NCI-H1417 (cell line): Measurements from ENCODE around the gene LCMT1.
"Not testable (repeated sequence)": the region's sequence is repeated elsewhere in the genome, so short reads cannot be mapped to it uniquely, and the experiment has no call there.

Experiments used
- DNase-seq, 3 experiments: peaks; one replicate each; lab custom pipeline; 2025; lab: John Stamatoyannopoulos, UW

LCMT1 gene

DNA sequence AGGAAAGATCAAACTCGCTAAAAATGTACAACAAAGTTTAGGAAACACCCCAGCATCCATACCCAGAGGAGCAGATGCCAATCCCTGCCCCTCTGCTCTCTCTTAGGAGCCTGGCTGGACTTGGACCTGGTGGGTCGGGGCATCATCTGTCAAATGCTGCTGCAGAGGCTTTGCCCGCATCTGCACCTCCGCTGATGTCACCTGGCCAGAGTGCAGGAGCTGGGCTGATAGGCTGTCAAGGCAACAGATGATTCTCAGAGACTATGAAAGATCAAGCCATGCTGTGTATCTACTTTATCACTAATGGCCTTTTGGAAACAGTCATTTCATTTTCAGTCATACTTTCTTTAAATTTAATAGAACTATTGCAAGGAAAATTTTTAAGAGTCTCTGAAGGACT is 15.9 kb upstream of the LCMT1 start:
- DNase-seq: no peak

DNA sequence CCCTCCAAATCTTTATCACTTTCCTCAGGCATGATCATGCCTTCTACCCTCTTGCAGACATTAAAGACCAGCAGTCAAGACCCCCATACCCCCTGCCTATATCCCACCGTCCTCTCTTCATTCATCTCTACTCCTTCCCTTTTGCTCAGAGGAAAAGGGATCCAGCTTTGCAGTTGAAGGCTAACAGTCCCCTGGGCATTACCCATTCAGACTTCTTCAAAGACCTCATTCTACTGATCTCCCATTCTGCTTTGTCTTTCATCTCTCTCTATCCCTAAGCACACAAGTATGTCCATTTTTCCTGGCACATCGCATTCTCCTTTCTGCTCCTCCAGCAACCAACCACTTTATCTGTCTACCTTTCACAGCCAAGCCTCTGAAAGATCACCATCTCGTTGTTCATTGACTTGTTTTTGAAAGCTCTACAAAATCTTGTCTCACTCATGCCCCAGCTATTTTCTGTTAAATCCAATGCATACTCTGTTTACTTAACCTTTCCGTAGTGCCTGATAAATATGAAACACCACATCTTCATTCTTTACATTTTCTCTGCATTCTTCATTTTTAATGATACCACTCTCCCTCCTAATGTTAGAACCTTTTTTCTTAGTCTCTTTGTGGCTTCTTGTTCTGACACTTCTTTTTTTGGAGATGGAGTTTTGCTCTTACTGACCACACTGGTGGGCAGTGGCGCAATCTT is 14.1 kb upstream of the LCMT1 start:
- DNase-seq: no peak

DNA sequence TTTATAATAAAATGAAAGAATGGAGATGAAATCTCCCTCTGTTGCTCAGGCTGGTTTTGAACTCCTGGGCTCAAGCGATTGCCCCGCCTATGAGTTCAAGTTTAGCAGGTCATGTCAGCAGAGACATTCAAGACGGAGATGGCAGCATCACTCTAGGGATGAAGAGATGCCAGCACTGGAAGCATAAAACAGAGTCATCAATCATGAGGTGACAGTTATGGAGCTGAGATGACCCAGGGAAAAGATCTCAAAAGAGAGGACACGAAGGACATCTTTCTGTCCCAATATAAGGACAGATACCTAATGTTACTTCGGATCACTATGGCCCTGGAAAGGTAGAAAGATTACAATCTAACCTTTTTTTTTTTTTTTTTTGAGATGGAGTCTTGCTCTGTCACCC is 11.0 kb upstream of the LCMT1 start:
- no peak for DNase-seq

DNA sequence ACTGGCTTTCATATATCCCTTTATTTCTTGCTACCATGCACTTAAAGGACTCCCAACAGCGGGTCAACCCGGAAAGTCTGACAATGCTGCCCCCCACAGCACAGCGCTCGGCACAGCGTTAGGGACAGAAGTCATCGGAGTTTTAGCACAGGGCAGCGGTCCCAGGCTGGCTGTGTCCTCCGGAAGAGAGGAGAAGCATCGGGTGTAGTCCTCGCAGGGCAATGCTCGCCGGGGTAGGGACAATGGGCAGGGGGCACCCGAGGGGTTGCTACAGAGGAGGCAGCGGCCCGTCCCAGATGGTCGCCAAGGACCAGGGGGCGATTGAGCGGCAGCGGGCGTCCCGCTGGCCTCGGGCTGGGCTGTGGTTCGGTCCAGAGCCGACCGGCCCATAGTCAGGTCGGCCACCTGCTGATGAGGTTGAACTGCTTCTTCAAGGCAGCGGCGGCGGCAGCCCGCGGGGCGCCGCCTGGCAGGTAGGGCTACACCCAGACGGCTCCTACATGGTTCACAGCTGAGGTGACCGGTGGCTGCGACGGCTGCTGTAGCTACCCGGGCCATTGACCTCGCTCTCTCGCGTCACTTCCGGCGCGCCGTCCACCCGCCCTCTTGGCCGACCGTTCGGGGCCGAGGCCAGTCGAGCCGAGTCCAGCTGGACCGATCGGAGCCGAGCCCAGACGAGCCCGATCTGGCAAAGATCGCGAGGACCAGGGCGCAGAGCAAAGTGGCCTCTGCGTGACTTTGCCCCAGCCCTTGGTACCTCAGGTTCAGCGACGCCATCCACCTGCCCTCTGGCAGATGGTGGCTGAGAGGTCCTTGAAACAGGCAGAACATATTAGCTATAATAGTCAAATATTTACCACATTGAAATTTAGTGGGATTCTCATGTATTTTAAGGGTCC is 4.7 kb upstream of the LCMT1 start:
- DNase-seq: peak; percentile 65 to 88 (median 82)

DNA sequence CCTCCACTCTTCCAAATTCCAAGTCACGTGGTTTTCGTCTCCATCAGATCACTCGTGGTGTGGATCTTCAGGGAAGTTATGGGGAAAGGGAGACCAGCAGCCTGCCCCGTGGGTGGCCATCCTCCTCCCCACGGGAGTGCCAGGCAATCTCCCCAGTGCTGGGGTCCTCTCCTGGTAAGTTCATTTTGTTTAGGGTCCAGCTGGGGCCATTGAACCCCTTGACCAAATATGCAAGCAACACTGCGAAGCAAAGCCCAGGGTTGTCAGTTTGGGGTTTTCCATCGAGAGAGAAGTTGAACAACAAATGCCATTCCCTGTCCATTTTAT is 4.1 kb upstream of the LCMT1 start:
- DNase-seq: no peak

DNA sequence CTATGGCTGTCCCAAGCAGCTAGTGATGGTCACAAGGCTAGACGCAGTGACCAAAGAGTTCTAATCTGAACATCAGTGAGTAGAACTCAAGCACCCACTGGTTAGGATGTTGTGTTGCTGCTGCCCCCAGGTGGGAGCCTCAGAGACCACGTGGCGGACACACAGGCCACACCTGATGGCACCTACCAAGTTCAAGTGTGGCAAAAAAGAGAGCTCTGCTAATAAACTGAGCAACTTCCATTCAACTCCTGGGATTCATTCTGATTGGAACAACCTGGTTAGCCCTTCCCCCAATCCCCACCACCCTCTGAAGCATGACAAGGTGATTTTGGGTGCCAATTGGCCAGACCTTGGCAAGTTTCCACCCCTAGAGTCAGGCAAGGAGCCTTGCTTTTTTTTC is 3.5 kb upstream of the LCMT1 start:
- DNase-seq: peak in 1 of 3 experiments; percentile 6

DNA sequence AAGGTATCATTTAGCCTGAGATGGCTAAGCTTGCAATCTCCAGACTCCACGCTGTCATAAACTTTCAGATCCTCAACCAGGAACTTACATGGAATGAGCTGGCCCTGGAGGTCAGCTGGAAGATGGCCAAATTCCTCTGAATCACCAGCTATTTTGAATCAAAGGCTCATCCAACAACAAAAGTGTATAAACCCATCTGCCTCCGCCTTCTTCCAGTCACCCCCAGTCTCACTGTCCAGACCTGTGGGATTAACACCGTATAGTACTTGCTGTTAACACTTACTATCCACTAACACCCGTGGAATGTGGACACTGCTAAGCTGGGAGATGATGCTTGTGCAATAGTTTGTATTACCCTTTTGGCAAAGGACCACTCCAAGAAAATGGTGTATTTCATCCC is 1.9 kb upstream of the LCMT1 start:
- DNase-seq: no peak

DNA sequence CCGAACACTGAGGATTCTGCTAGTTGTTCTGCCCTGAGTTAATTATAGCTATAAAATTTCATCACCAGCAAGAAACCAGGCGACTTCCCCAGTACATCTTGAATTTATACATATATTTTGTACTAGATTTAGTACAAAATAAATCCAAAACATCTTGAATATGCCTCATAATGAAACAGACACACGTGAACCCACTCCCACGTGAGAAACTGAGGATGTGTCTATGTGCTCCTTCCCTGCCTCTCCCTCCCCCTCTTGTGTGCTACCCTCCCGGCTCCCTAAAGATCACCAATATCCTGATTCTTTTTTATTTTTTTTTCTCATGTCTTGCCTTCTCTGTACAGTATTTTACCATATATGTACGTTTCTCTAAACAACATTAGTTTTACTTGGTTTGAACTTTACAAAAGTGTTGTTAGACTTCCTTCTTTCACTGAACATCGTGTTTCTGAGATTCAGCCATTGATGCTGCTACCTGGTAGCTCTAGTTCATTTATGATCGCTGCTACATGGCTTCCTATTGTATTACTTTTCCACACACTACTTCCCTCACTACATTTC is 1.1 kb upstream of the LCMT1 start:
- DNase-seq: peak in 2 of 3 experiments; percentile 37 to 64

DNA sequence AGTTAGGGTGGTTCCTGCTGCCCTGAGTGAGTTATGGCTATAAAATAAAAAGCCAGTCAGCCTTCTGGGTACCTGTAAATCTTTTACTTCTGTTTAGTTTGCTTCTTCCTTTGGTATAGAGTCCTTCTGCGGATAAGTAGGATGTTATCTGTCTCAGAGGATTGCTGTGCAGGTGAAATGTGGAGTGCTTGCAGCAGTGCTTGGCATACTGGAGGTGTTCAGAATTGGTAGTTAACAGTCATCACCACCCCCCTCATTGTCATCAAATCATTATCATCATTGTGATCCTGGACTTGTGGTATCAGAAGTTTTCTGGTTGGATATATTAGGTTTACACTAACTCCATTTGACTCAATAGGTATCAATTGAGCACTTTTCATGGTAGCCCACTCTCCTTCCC is 2.6 kb downstream of the LCMT1 start:
- no peak for DNase-seq

DNA sequence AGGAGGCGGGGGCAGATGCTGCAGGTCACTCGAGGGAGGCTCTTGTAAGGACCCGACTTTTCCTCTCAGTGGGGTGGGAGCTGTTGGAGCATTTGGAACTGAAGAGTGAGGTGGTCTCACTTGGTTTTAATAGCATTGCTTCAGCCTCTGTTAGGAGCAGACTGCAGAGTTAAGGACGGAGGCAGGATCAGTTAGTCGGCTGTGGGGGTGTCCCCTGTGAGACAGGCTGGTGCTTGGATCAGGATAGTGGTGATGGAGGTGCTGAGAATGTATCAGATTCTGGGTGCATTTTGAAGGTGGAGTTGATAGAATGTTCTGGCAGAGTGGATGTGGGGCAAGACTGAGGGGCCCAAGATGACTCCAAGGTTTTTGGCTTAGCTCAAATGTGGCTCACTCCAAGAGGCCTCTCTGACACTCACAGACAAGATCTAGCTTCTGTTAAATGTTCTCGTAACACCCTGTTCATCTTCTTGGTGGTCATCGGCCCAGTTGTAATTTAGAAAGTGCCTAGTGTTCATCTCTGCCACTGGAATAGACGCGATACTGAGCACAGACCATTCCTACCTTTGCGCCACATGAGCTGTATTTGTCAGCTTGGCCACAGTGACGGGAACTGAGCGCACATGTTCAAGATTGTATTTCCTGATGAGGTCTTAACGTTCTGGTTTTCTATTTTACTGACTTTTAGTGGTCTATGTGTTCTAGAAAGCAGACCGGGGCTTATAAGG is 7.5 kb downstream of the LCMT1 start:
- DNase-seq: no peak

DNA sequence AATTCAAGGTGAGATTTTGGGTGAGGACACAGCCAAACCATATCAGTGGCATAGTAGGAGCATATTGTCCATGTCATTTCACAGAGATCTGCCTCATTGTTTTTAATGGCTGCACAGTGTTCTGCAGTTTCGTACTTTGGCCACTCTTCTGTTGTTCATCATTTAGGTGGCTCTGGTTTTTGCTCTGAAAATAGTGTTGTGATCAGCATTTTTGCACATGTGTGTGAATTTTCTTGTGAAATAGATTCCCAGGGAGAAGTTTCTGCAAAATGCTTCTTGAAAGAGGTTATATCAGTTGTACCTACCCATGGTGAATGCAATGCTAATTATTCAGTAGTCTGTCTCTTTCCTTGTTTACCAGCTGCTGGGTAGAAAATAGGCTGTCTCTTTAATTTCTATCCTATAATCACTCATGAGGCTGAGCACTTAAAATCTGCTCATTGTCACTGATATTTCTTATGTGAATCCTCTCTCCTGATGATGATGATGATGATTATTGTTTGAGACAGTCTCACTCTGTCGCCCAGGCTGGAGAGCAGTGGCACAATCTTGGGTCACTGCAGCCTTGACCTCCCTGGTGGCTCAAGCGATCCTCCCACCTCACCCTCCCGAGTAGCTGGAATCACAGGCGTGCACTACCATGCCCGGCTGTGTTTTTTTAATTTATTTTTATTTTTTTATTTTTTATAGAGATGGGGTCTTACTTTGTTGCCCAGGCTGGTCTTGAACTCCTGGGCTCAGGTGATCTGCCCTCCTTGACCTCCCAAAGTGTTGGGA is 10.5 kb downstream of the LCMT1 start:
- DNase-seq: no peak

DNA sequence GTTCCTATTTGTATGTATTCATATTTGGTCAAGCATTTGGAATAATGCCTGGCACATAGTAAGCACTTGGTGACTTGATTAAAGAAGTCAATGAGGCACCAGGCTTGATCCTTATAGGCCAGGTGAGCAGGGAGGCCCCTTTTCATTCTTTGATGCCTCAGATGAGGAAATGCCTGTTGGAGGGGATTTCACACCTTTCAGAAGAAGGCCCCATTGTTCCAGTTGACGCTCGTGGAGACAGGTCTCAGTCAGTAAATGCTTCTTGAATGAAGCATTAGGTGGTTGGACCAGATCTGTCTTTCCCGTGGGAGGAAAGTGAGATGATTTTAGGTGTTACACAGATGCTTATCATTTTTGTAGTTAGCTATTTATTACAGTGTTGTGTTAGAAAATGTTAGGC is 13.0 kb downstream of the LCMT1 start:
- DNase-seq: no peak

DNA sequence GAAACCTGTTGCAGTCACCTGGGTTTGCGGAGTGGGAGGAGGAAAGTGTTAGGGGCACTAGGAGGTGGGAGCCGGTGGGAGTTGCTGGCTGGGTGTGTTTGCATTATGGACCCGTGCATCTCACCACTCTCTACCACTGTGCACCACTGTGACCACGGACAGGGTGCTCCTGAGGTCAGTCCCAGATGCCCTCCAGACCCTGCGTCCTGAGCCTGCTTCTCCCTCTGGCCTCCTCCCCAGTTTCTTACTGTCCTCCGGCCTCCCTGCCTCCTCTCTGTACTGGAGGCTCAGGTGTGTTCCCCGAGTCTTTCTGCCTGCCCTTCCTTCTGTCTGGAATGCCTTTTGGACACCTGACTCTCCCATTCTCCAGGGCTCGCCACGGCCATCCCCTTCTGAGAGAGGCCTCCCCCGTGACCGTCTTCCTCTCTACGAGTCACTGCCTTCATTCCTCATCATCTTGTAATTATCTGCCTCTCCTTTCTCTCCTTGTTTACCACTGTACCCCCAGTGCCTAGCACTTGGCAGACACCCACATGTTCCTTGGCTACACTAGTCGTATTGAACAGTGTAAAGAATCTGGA is 14.6 kb downstream of the LCMT1 start:
- not testable (repeated sequence) for DNase-seq

DNA sequence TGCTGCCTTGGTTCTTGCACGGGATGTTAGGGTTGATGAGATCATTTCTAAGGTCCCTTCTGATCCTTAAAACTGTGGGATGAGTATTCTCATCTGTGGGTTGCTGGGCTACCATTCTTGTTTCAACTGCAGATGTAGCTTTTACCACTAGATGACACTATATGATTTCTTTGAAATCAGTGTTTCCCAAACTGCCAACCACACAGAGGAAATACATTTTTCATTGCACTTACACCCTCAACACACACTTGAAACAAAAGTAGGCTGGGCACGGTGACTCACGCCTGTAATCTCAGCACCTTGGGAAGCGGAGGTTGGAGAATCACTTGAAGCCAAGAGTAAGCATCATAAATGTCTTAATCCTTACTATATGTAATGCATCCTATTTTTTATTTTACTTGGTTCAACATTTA is 15.3 kb downstream of the LCMT1 start:
- peak in 2 of 3 experiments; percentile 2 to 19 for DNase-seq

DNA sequence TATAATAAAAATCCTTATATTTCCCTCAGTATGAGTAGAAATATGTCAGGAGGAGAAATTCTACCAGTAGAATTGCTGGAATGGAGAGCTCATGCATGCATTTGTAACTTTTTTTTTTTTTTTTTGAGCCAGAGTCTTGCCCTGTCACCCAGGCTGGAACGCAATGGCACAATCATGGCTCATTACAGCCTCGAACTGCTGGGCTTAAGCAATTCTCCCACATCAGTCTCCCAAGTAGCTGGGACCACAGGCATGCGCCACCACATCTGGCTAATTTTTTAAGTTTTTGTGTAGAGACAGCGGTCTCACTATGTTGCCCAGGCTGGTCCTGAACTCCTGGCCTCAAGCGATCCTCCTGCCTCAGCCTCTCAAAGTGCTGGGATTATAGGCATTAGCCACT is 21.2 kb downstream of the LCMT1 start:
- DNase-seq: not testable (repeated sequence)

DNA sequence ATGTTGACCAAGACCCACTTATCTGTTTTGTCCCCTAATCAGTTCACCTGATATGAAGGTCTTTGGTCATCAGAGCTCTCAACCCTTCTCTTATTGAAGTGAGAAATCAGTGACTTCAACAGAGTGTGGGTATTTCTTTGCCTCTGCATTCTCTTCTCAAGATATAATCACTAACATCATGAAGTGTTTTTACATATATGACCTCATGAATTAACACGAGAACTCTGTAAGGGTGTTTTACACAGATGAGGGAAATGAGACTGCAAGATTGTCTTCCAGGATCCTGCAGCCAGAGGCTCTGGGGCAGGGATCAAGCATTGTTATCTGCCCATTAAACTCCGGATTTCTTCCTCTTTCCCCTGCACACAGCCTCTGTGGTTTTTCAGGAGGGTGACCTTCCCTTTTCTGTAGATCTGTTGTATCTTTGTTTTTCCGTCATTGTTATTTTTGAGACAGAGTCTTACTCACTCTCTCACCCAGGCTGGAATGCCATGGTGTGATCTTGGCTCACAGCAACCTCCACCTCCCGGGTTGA is 22.7 kb downstream of the LCMT1 start:
- no peak for DNase-seq

DNA sequence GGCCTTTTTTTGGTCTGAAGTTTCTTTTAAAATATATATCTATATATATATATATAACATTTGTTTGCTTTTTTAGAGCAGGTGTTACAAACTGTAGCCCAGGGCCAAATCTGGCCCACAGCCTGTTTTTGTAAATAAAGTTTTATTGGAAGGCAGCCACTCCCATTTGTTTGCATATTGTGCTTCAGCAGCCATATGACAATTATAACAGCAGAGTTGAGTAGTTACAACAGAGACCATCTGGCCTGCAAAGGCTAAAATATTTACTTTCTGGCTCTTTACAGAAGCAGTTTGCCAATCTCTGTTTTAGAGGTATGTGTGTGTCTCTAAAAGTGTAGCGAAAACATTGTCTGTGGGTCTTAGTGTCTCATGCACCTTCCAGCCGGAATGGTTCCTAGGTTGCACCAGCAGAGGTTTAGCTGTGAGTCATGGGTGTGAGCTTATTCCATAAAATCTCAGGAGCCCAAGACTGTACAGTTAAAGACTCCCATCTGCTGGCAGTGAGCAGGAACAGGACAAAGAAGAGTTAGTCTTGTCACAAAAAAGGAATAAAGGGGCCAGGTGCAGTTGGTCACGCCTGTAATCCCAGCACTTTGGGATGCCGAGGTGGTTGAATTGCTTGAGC is 23.8 kb downstream of the LCMT1 start:
- DNase-seq: peak in 1 of 3 experiments; percentile 65

DNA sequence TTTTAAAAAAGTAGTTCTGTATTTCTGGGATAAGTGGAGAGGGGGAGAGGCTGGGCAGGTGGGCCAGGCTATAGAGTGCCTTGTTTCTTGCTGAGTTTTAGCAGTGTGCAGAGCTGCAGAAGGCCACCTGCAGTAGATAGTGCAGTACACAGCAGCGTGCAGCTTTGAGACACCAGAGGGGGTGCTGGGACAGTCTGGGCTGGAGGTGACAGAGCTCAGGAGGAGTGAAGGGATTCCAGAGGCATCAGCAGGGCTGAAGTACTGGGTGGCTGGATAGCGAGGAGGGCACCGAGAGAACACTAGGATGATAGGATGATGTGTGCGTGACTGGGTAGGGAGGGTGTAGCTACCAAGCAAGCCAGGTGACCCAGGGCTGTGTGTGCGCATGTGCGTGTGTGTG is 26.6 kb downstream of the LCMT1 start:
- no peak for DNase-seq

DNA sequence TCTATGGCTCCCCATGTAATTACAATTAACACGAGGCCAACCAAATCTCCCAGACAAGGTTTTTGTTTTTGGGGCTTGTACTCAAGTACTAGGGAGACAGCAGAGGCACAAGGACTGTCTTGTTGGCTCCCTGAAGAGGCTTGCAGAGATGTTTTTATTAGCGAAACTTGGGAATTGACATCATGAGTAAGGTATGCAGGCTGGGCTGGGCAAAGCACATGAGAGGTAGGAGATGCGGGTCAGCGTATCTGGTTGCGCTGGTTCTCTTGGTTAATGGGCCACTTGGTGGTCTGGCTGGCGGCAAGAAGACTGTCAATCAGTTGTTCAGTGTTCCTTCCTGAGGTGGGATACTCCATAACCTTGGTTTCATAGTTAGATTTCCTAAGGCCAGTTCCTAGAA is 28.9 kb downstream of the LCMT1 start:
- DNase-seq: no peak

DNA sequence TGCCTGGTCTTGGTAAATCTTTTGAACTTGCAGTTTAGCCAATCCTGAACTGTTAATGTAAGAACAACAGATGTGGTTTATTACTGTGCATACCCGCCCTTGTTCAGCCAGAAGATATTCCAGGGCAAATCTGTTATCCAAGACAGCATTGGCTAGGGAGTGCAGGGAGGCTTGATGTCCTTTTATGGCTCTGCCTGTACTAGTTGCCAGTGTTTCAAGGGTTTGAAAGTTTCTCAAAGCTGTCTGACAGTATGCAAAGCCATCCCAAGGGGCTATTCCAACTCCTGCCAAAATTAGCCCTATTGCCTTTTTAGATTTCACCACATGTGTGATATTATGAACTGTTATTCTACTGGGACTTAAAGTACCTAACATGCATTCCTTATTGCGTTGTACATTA is 30.1 kb downstream of the LCMT1 start:
- no peak for DNase-seq

DNA sequence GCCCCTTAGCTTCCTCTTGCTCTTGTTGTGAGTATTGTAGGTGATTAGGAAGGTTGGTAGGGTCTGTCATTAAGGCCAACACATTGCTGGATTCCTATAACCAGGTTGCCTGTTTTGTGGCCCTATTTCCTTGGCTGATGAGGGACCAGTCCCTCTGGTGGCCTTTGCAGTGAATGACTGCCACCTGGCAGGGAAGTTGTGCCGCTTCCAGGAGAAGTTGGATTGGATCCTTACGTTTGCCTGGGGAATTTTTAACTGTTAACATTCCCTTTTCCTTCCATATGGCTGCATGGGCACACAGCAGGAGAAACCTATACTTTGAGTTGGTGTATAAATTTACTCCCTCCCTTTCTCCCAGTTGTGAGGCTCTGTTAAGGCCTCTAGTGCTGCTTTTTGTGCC is 32.4 kb downstream of the LCMT1 start:
- DNase-seq: no peak
